Left lung (tissue), 10 donors: Measurements from ENCODE around the gene TTC33. TPM values are rescaled to one million over a fixed set of nuclear protein-coding genes. Genes with fewer than 3 reads are reported as not detected.

Source experiments
- ATAC-seq: fragments of 200-7000 bp; cut with Tn5 transposase; one replicate; pipeline ENCODE4 v1.9.1; 2020; ENCODE audit warnings: moderate library complexity
- DNase-seq, 4 donors: peaks; one replicate each; pipeline ENCODE4 v3.0.0-alpha.2; 2013 to 2020
- H3K27ac ChIP-seq, 2 donors: fragments of 200-600 bp; sonication (generic) in 1 of 2; one replicate each; pipeline versions ENCODE4 v1.5.0 to v1.8.0; 2020 to 2021
- H3K27me3 ChIP-seq, 2 donors: fragments of 200-600 bp; sonication (generic) in 1 of 2; one replicate each; pipeline versions ENCODE4 v1.5.0 to v1.8.0; 2020 to 2021
- H3K36me3 ChIP-seq, 2 donors: fragments of 200-600 bp; sonication (generic) in 1 of 2; one replicate each; pipeline versions ENCODE4 v1.5.0 to v1.8.0; 2020 to 2021
- H3K4me1 ChIP-seq, 2 donors: fragments of 200-600 bp; one replicate each; pipeline ENCODE4 v1.8.0; 2021
- H3K4me3 ChIP-seq, 2 donors: fragments of 200-600 bp; sonication (generic) in 1 of 2; one replicate each; pipeline versions ENCODE4 v1.5.0 to v1.8.0; 2020 to 2021; ENCODE audit warnings: mild to moderate bottlenecking in 1 of 2
- H3K9me3 ChIP-seq, 2 donors: fragments of 200-600 bp; sonication (generic) in 1 of 2; one replicate each; pipeline versions ENCODE4 v1.5.0 to v1.8.0; 2020 to 2021
- intact Hi-C, 2 donors: fragments of 100-400 bp; cut with DNase I; formaldehyde crosslinking; loops; one replicate each; pipeline versions ENCODE4 v1.11.2 to v1.14.2; 2022
- polyA plus RNA-seq, 6 donors: library from polyadenylated mRNA; unstranded; fragments of 120-200 nt; gene quantifications; one replicate each; pipeline ENCODE4 v1.2.1, GENCODE V29; 2013; ENCODE audit not compliant: insufficient read length in 6 of 6
- total RNA-seq, 2 donors: library from RNA; stranded (reverse); fragmentation: NEBNext Ultra II Directional; extraction: Animal tissue kit (Norgen Biotek cat#: 25700); gene quantifications; one replicate each; pipeline ENCODE4 v1.2.1, GENCODE V29; 2021
- TF ChIP-seq, protein P1 (sequence below), 2 donors: fragments of 200-600 bp; sonication (generic) in 1 of 2; IDR thresholded peaks; one replicate each; pipeline versions ENCODE4 v1.5.0 to v1.8.0; 2021; ENCODE audit warnings: antibody characterized with exemption in 2 of 2
- donor health status: DM: no; HTN: yes; CAD: no.
- donor health status: DM: no; HTN: no; CAD: no.

TTC33 gene
- total and polyA plus RNA-seq, 8 donors, result 11.1 to 41.0 (median 33.0) TPM

- no peak for ATAC-seq
- H3K27ac ChIP-seq, result no peak overlapping the region
- H3K4me1 ChIP-seq, result no peaks in the 10 kb centered on the region
- intact Hi-C loops, result no loop called here
- no peak for DNase-seq
- peaks cover 0 to 12% of the 10 kb centered on the region in 2 donors for H3K9me3 ChIP-seq
- H3K36me3 ChIP-seq, result no peaks in the 10 kb centered on the region
- TF ChIP-seq, protein P1, sequence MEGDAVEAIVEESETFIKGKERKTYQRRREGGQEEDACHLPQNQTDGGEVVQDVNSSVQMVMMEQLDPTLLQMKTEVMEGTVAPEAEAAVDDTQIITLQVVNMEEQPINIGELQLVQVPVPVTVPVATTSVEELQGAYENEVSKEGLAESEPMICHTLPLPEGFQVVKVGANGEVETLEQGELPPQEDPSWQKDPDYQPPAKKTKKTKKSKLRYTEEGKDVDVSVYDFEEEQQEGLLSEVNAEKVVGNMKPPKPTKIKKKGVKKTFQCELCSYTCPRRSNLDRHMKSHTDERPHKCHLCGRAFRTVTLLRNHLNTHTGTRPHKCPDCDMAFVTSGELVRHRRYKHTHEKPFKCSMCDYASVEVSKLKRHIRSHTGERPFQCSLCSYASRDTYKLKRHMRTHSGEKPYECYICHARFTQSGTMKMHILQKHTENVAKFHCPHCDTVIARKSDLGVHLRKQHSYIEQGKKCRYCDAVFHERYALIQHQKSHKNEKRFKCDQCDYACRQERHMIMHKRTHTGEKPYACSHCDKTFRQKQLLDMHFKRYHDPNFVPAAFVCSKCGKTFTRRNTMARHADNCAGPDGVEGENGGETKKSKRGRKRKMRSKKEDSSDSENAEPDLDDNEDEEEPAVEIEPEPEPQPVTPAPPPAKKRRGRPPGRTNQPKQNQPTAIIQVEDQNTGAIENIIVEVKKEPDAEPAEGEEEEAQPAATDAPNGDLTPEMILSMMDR (IDR thresholded peaks at IDR 0.05), result no peak
- H3K4me3 ChIP-seq, result no peak overlapping the region
- H3K27me3 ChIP-seq, result no peaks in the 10 kb centered on the region
Measured at GRCh38 chr5:40465416-40465815, 290.3 kb downstream of the TTC33 start.

- no peak for ATAC-seq
- H3K36me3 ChIP-seq, result no peaks in the 10 kb centered on the region
- no peak overlapping the region for H3K4me3 ChIP-seq
- intact Hi-C loops, result no loop called here
- no peak for DNase-seq
- no peaks in the 10 kb centered on the region for H3K27me3 ChIP-seq
- TF ChIP-seq, protein P1 (IDR thresholded peaks at IDR 0.05), result no peak
- no peak overlapping the region for H3K27ac ChIP-seq
- no peaks in the 10 kb centered on the region for H3K4me1 ChIP-seq
- H3K9me3 ChIP-seq, result peaks cover 0 to 14% of the 10 kb centered on the region in 2 donors
Measured at GRCh38 chr5:40464511-40464910, 291.2 kb downstream of the TTC33 start.

Other genes with a start within 250 kb of the TTC33 start
- 10 to 100 TPM; 17.1 to 28.4 TPM for gene PTGER4, start 76.0 kb downstream of the TTC33 start, total RNA-seq
- 1 to 10 TPM; 2.0 to 4.2 (median 3.3) TPM for gene PTGER4, start 76.0 kb downstream of the TTC33 start, polyA plus RNA-seq
- 10 to 100 TPM; 71.6 to 85.7 TPM for gene PRKAA1, start 42.4 kb upstream of the TTC33 start, total RNA-seq
- 10 to 100 TPM; 71.2 to 82.7 (median 78.4) TPM for gene PRKAA1, start 42.4 kb upstream of the TTC33 start, polyA plus RNA-seq
- 1,000 to 10,000 TPM in 1 of 2 donors, 100 to 1,000 TPM in 1; 941 to 1,081 TPM for gene RPL37, start 79.3 kb upstream of the TTC33 start, total RNA-seq
- gene RPL37, start 79.3 kb upstream of the TTC33 start, polyA plus RNA-seq, result 1,000 to 10,000 TPM; 2,062 to 2,731 (median 2,488) TPM
- gene CARD6, start 85.4 kb upstream of the TTC33 start, total RNA-seq, result 10 to 100 TPM; 18.3 to 28.9 TPM
- 1 to 10 TPM; 5.9 to 8.0 (median 6.6) TPM for gene CARD6, start 85.4 kb upstream of the TTC33 start, polyA plus RNA-seq
- 100 to 1,000 TPM; 253 to 376 TPM for gene C7, start 153.5 kb upstream of the TTC33 start, total RNA-seq
- 100 to 1,000 TPM; 383 to 559 (median 521) TPM for gene C7, start 153.5 kb upstream of the TTC33 start, polyA plus RNA-seq